Stimulated activated naive B cell treated with anti-CD40 and anti-IgM and Interleukin-4, amounts not matched to agents 10 μg/mL and 1 μg/mL and 100 μg/mL, for 72 hours (primary cell): Measurements from ENCODE around the gene GABRR2.
A peak's percentile ranks its signal among the peaks of the same experiment; 100 is the strongest.

ENCODE experiments used
- ATAC-seq, 2 donors: fragments of 150-1000 bp; cut with Tn5 transposase; replicated peaks; 2 replicates each; pipeline ENCODE4 v1.10.0; 2021; ENCODE audit warnings: moderate library complexity in 1 of 2
- DNase-seq: peaks from one replicate; pipeline ENCODE4 v3.0.0; 2021
- H3K27ac Mint-ChIP-seq: one replicate; pipeline ENCODE4 v1.8.0; 2022; ENCODE audit warnings: mild to moderate bottlenecking, mixed read lengths
- H3K27me3 Mint-ChIP-seq, 2 donors: one replicate each; pipeline ENCODE4 v1.8.0; 2022; ENCODE audit warnings: mixed read lengths in 2 of 2
- H3K36me3 Mint-ChIP-seq, 2 donors: one replicate each; pipeline ENCODE4 v1.8.0; 2022; ENCODE audit warnings: mixed read lengths in 2 of 2, mild to moderate bottlenecking in 1 of 2
- H3K4me1 Mint-ChIP-seq, 2 donors: one replicate each; pipeline ENCODE4 v1.8.0; 2022; ENCODE audit warnings: mixed read lengths in 2 of 2, mild to moderate bottlenecking in 1 of 2
- H3K4me3 Mint-ChIP-seq, 2 donors: one replicate each; pipeline ENCODE4 v1.8.0; 2022; ENCODE audit warnings: mild to moderate bottlenecking in 2 of 2, mixed read lengths in 2 of 2, moderate library complexity in 1 of 2
- H3K9me3 Mint-ChIP-seq, 2 donors: one replicate each; pipeline ENCODE4 v1.8.0; 2022; ENCODE audit warnings: mixed read lengths in 2 of 2, mild to moderate bottlenecking in 1 of 2

Gene GABRR2

DNA sequence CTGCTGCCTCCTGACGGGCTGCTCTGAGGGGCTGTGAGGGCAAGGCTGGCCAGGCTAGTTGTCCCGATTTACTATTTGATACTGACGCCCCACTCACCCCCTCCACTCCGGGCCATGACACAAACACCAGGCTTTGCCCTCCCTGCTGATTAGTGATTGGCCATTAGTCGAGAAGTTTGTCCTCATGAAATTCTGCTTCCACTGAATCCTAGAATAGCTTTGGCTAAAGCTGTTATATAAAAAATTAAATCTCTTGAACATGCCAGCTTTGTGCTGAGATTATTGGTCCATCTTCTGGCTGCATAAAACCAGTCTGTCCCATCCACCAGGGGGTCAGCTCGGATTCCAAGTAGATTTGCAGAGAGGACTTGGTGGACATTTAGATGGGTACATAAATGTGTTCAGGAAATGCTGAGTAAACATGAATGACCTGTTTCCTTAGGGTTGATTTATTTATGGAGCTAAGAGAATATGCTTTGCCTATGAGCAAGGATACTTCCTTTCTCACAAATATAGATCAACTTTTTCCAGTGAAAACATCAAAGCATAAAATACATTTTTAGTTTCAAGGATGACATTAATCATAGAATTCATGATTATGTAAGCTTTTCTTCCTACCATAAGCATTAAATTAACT is at the start of gene GABRR2:
TSS of gene GABRR2 (minus strand) at position 51 of the 637 bp plus-strand sequence. CDS start 134 bp downstream, outside the sequence.
- Mint-ChIP-seq H3K4me1 (peaks cover 23 to 25% of the 10 kb centered on the region in 2 donors), H3K27me3 (no peaks in the 10 kb centered on the region), H3K9me3 (peaks cover 5 to 6% of the 10 kb centered on the region in 2 donors), H3K36me3 (peaks cover 20 to 46% of the 10 kb centered on the region in 2 donors), H3K4me3 (no peak within 1 kb of the TSS), H3K27ac (no peak within 1 kb of the TSS)
- ATAC-seq: no peak
- DNase-seq: no peak

DNA sequence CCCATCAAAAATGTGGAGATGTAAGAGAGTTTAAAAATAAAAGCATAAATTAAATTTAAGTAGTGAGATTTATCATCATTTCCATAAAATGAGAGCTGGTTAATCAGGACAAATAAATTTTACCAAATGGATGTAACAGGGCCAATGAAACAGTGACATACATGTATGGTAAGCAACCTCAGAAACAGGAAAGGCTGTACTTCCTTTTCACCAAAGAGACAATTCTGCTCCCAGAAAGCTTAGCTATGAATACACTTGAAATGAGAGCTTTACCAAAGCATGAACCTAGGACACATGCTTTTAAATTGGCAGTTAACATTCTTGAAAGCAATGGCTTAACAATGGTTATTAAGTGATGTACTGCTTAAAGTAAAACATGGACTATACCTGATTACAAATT is 49.5 kb upstream of the GABRR2 start:
- Mint-ChIP-seq H3K36me3 (peaks cover 13 to 14% of the 10 kb centered on the region in 2 donors), H3K27me3 (no peaks in the 10 kb centered on the region), H3K4me3 (no peak overlapping the region), H3K4me1 (peaks cover 12 to 29% of the 10 kb centered on the region in 2 donors), H3K27ac (no peak overlapping the region), H3K9me3 (peaks cover 1 to 3% of the 10 kb centered on the region in 2 donors)
- ATAC-seq (no peak), DNase-seq (no peak)

DNA sequence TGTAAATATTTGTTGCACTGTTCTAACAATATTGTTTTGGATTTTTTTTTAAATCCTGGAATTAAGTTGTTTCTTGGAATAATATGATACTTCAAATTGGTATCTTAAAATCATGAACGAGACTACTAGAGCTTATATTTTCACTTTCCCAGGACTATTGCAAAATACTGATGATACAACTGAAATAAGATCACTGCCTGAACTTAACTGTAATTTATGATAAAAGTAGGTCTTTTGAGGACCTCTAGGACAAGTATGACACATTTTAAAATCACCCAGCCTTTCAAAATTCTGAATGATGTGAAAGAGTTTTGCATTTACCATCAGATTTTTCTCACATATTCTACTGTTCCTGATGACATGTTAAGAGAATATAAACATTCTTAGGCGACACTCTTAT is 46.1 kb upstream of the GABRR2 start:
- H3K27me3 Mint-ChIP-seq: no peaks in the 10 kb centered on the region
- no peak overlapping the region for H3K27ac Mint-ChIP-seq
- H3K9me3 Mint-ChIP-seq: peaks cover 1 to 3% of the 10 kb centered on the region in 2 donors
- H3K4me1 Mint-ChIP-seq: peaks cover 21 to 56% of the 10 kb centered on the region in 2 donors
- no peak for DNase-seq
- no peak for ATAC-seq
- H3K36me3 Mint-ChIP-seq: peaks cover 10 to 13% of the 10 kb centered on the region in 2 donors
- no peak overlapping the region for H3K4me3 Mint-ChIP-seq

DNA sequence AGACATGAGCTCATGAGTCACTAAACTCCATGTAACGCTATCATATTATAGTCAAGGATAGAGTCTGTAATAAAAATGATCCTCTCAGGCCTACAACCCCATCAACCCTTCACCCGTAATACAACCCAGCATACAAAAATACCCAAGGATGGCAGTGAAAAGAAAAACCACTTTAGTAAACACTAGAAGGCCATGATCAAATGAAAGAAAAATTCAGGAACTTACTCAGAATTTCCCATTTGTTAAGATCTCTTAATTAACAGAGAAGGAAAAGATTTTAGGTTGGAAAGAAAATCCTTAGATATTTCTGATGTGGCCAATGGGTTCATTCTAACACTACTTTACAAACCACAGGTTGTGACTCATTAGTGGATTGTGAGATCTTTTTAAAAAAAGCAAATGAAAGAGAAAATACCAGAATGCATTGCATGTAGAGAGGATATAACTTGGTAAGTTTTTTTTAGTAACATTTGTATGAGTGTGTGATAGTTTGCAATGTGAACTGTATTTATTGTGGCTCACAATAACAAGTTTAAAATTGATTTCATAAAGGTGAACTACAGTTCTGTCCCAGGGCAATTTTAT is 45.4 kb upstream of the GABRR2 start:
- peaks cover 1 to 3% of the 10 kb centered on the region in 2 donors for H3K9me3 Mint-ChIP-seq
- no peaks in the 10 kb centered on the region for H3K27me3 Mint-ChIP-seq
- peaks cover 21 to 55% of the 10 kb centered on the region in 2 donors for H3K4me1 Mint-ChIP-seq
- H3K36me3 Mint-ChIP-seq: peaks cover 6 to 9% of the 10 kb centered on the region in 2 donors
- peak overlapping the region; percentile 43 to 51 for H3K4me3 Mint-ChIP-seq
- peak overlapping the region; percentile 82 for H3K27ac Mint-ChIP-seq
- no peak for DNase-seq
- peak; percentile 71 to 77 for ATAC-seq

DNA sequence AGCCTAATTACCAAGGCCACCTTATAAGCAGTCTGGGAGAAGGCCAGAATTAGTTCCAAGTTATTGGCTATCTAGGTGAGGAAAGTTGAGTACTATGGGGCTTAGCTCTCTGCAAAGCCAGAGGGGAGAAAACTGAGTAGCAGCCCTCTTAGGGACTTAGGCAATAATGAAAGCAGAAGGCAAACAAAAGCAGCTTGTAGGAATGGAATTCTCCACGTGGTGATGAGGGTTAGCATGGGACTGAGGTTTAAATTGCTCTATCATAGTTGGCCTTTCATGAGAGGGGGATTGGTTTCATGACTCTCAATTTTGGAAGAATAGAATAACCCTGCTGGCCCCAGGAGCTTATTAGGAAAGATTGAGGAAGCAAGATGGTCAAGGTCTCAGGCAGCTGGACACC is 44.5 kb upstream of the GABRR2 start:
- peak overlapping the region; percentile 63 for H3K27ac Mint-ChIP-seq
- H3K27me3 Mint-ChIP-seq: no peaks in the 10 kb centered on the region
- peaks cover 6 to 9% of the 10 kb centered on the region in 2 donors for H3K36me3 Mint-ChIP-seq
- DNase-seq (no peak), ATAC-seq (no peak)
- H3K4me1 Mint-ChIP-seq: peaks cover 22 to 56% of the 10 kb centered on the region in 2 donors
- H3K4me3 Mint-ChIP-seq: peak overlapping the region in 1 of 2 donors; percentile 8
- H3K9me3 Mint-ChIP-seq: peaks cover 1 to 3% of the 10 kb centered on the region in 2 donors

DNA sequence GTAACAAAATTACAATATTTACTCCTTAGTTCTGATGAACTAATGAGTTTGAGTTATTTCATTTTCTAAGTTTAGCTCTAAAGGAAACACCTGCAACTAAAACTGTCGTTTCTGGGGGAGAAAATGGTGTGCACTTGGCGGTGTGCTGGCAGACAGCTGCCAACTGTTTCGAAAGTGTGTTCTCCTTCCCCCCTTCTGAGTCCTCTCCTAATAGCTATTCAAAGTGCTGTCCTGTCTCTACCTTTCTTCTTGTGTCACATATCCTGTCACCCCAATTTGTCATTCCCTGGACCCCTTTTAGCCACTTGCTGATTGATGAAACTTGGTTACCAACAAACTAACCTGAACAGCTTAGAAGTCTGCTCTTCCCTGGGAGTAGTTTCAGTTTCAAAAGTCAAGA is 42.3 kb upstream of the GABRR2 start:
- peaks cover 0 to 1% of the 10 kb centered on the region in 2 donors for H3K9me3 Mint-ChIP-seq
- ATAC-seq (peak; percentile 34 to 37), DNase-seq (no peak)
- no peaks in the 10 kb centered on the region for H3K27me3 Mint-ChIP-seq
- peaks cover 28 to 67% of the 10 kb centered on the region in 2 donors for H3K4me1 Mint-ChIP-seq
- H3K36me3 Mint-ChIP-seq: peaks cover 2% of the 10 kb centered on the region in 2 donors
- H3K27ac Mint-ChIP-seq: peak overlapping the region; percentile 90
- peak overlapping the region; percentile 80 to 84 for H3K4me3 Mint-ChIP-seq

DNA sequence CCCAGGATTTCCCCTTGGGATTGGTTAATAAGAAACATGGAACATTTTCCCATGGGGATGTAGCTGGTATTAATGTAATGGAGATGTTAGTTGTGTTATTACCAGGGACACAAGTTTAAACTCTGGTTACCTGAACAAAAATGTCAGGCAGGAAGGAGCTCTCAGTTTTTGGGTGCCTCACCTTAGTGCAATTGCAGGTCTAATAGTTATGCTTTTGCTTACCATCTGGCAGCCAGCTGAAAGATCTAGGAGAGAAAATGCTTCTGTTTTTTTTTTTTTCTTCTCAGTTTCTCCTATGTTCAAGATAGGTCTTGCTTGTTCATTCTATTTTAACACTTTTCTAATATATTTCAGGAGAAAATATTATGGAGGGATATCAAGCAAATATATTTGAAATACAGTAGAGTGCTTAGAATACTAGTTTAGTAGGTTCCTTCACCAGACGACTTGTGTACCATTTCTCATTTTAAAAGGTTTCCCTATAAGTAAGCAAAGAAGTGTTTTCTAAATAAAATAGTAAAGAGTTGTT is 41.6 kb upstream of the GABRR2 start:
- peaks cover 28 to 71% of the 10 kb centered on the region in 2 donors for H3K4me1 Mint-ChIP-seq
- peaks cover 3% of the 10 kb centered on the region in 2 donors for H3K36me3 Mint-ChIP-seq
- H3K27ac Mint-ChIP-seq: peak overlapping the region; percentile 90
- H3K9me3 Mint-ChIP-seq: peaks cover 0 to 1% of the 10 kb centered on the region in 2 donors
- DNase-seq (no peak), ATAC-seq (no peak)
- H3K27me3 Mint-ChIP-seq: no peaks in the 10 kb centered on the region
- H3K4me3 Mint-ChIP-seq: no peak overlapping the region

DNA sequence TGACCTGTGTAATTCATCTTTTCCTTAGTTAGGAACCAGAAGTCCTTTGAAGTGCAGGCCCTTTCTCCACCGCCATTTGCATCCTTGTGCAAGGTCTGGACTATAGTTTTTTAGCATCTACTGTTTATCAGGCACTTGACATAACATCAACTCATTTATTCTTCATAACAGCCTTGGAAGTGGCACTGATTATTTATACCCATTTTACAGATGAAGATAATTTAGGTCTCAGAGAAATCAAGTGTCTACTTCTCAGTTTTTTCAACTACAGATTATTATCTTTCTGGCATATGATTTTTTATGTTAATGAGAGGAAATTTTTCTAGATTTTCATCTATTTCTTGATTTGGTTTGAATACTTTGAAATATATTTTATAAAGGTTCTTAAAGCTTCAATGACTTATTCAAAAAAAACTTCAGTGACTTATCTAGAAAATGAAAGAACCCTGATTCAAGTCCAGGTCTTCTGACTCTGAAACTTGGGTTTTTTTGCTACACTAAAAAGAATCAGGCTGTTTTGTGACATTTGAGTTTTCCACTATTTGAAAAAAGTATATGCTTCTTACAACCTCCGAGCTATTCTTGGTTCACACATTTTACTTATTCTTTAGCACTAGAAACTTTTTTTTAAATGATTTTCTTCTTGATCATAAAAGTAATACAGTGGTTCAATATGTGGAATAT is 40.6 kb upstream of the GABRR2 start:
- H3K27me3 Mint-ChIP-seq: no peaks in the 10 kb centered on the region
- ATAC-seq (no peak), DNase-seq (no peak)
- H3K27ac Mint-ChIP-seq: no peak overlapping the region
- H3K4me1 Mint-ChIP-seq: peaks cover 32 to 67% of the 10 kb centered on the region in 2 donors
- H3K9me3 Mint-ChIP-seq: peaks cover 0 to 1% of the 10 kb centered on the region in 2 donors
- H3K36me3 Mint-ChIP-seq: peaks cover 3% of the 10 kb centered on the region in 2 donors
- no peak overlapping the region for H3K4me3 Mint-ChIP-seq

DNA sequence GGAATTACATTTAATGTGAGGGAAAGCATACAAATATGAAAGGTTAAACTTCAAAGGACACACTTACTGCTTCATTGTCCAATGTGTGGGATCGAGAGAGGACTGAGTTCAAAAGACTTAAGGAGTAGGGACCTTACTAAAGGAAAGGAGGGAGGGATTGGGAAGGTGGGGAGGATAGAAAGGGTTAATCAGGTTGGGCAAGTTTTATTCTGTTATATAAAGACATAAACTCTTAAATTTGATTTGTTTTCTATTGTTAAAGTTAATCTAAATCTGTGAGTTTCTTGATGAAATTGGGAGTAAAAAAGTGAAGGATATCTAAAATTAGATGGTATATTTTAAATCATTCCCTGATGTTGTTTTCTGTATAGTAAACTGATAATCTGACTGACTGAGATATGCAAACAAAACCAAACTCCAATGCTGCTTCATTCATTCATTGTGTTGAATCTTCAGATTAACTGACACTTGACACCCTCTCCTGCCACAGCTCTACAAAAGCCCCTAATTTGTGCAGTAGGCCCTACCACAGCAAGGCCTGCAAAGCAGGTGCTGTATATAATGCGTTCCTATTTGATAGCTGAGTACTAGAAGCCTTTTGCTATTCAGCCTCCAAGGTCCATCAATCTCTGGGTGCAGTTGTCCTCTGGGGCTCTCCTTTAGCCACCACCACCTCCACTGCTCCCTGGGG is 38.7 kb upstream of the GABRR2 start:
- Mint-ChIP-seq H3K27ac (peak overlapping the region; percentile 92), H3K4me1 (peaks cover 39 to 73% of the 10 kb centered on the region in 2 donors), H3K9me3 (no peaks in the 10 kb centered on the region), H3K27me3 (no peaks in the 10 kb centered on the region), H3K36me3 (peaks cover 12 to 19% of the 10 kb centered on the region in 2 donors), H3K4me3 (peak overlapping the region; percentile 94 to 95)
- no peak for DNase-seq
- ATAC-seq: no peak

DNA sequence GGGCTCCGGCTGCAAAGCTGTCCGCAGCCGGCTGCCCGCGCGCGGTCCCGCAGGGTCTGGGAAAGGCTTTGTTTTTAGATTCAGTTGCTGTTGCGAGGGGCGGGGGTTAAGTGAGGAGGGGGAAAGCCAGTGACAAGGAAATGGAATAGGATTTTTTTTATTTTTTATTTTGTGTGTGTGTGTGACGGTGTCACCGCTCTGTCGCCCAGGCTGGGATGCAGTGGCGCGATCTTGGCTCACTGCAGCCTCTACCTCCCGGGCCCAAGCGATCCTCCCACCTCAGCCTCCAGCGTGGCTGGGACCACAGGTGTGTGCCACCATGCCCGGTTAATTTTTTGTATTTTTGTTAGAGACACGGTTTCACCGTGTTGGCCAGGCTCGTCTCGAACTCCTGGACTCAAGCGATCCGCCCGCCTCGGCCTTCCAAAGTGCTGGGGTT is 38.0 kb upstream of the GABRR2 start:
- H3K4me3 Mint-ChIP-seq: peak overlapping the region; percentile 94 to 95
- peak overlapping the region; percentile 92 for H3K27ac Mint-ChIP-seq
- H3K9me3 Mint-ChIP-seq: no peaks in the 10 kb centered on the region
- no peak for DNase-seq
- no peaks in the 10 kb centered on the region for H3K27me3 Mint-ChIP-seq
- H3K36me3 Mint-ChIP-seq: peaks cover 16 to 23% of the 10 kb centered on the region in 2 donors
- peak; percentile 1 to 5 for ATAC-seq
- H3K4me1 Mint-ChIP-seq: peaks cover 45 to 75% of the 10 kb centered on the region in 2 donors

DNA sequence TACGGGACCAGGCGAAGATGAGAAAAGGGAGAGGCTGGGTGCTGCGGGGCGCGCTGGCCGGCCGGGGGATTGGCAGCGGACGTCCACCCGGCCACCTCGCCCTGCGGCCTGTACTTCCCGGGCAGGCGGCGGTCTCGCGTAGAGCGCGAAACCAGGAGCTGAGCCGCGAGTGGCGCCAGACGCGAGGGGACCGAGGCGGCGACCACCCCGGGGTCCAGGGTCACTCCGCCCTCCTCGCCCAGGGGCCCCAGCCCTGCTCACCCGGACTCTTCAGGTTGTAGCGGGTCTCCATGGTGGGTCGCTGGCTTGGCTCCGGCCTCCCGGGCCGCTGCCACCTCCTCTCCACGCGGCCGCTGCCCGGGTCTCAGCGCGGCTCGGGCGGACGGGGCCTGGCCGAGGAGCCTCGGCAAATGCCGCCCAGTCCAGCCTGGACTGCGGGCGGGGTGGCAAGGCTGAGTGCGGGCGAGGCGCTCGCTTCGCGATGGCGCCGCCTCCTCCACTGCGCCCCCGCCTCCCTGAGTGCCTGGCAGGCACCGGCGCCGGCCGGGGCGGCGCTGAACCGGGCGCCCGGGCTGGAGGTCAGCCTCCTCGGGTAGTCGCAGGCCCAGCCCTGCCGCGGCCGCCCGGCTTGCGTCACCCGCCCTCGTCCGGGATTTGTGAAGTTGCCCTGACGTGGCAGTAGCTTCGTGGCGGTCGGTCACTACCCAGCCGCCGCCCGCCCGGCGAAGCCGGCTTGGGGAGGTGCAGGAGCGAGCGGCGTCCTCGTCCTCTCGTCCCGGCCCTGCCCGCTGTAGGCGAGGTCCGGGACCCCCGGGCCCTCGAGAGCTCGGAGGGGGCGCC is 37.4 kb upstream of the GABRR2 start, which contains the start of gene UBE2J1:
TSS of gene UBE2J1 (minus strand) at position 445 of the 840 bp plus-strand sequence. CDS start at position 292, 153 bp downstream.
- peaks cover 17 to 23% of the 10 kb centered on the region in 2 donors for H3K36me3 Mint-ChIP-seq
- DNase-seq (peak; percentile 82), ATAC-seq (peak; percentile 78 to 83)
- peaks cover 44 to 75% of the 10 kb centered on the region in 2 donors for H3K4me1 Mint-ChIP-seq
- H3K4me3 Mint-ChIP-seq: peak within 1 kb of the TSS; percentile 94 to 95
- H3K9me3 Mint-ChIP-seq: no peaks in the 10 kb centered on the region
- H3K27ac Mint-ChIP-seq: peak within 1 kb of the TSS; percentile 94
- no peaks in the 10 kb centered on the region for H3K27me3 Mint-ChIP-seq

DNA sequence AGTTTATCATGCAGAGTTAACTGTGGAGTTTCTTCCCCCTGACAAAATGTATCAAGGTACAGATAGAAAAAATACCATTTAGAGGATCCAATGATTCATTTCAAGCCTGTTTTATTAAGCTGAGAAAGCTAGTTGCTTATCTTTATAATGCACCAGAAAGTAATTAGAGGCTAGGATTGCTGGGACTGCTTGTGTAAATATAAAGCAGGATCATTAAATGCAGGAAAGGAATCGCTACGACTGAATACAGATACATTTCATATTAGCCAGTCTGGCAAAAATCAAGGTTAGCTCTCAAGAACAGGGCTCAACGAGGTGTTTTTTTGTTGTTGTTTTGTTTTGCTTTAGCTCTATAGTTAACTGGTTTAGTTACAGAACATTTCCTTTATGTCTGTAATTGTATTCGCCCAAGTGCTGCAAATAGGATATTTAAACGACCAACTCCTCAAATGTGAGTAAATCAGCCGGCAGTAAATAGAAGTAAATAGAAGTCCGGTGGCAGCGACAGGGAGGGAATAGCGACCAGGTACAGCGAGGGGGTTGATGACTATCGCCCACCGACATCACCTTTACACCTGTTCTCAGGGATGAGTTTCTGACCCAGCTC is 36.7 kb upstream of the GABRR2 start:
- Mint-ChIP-seq H3K27ac (peak overlapping the region; percentile 94), H3K9me3 (no peaks in the 10 kb centered on the region), H3K4me3 (peak overlapping the region; percentile 94 to 95), H3K4me1 (peaks cover 46 to 71% of the 10 kb centered on the region in 2 donors), H3K36me3 (peaks cover 17 to 23% of the 10 kb centered on the region in 2 donors), H3K27me3 (no peaks in the 10 kb centered on the region)
- no peak for ATAC-seq
- DNase-seq: no peak
